Dendritic cell treated with granulocyte-macrophage colony-stimulating factor and Interleukin-4, amounts not matched to agents 40 ng/mL and 50 ng/mL, for 4 days (primary cell): Measurements from ENCODE around the gene ERVK3-1.

Experiments used
- H3K27ac Mint-ChIP-seq: one replicate; pipeline ENCODE4 v1.8.0; 2022; ENCODE audit warnings: mild to moderate bottlenecking, mixed read lengths
- H3K27me3 Mint-ChIP-seq: one replicate; pipeline ENCODE4 v1.8.0; 2022; ENCODE audit warnings: mild to moderate bottlenecking, mixed read lengths
- H3K36me3 Mint-ChIP-seq: one replicate; pipeline ENCODE4 v1.8.0; 2022; ENCODE audit warnings: low read depth, mixed read lengths
- H3K4me1 Mint-ChIP-seq: one replicate; pipeline ENCODE4 v1.8.0; 2022; ENCODE audit warnings: low read depth, mixed read lengths
- H3K4me3 Mint-ChIP-seq: one replicate; pipeline ENCODE4 v1.8.0; 2022; ENCODE audit warnings: mild to moderate bottlenecking, moderate library complexity, mixed read lengths
- H3K9me3 Mint-ChIP-seq: one replicate; pipeline ENCODE4 v1.8.0; 2022; ENCODE audit warnings: mixed read lengths
- intact Hi-C: fragments of 100-400 bp; cut with micrococcal nuclease; formaldehyde crosslinking; loops from one replicate; pipeline ENCODE4 v1.15.0; 2022

The ERVK3-1 gene

DNA sequence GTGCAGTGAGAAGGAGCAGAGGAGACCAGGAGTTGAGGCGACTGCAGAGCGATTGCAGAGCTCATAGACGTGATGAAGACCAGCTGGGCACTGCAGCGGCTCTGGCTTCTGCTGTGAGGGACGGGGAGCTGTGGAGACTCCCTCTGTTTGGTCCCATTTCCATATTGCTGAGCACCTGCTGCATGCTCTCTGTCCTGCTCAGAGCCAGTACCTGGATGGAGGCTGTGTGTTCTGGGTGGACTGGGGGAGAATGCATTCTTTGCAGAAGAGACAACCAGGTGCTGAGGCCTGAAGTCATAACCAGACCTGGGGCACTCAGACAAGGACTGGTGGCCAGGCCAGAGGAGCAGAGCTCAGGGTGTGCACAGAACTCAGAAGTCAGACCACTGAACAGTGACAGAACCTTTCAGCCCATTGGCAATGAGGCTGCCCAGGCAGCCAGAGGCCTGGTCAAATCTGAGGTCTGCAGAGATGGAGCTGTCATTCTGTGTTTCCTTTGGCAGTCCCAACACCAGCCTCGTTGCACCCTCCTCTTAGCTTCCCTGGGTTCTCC lies 49.4 kb downstream of the ERVK3-1 start:
- H3K27ac Mint-ChIP-seq, result no peak overlapping the region
- H3K9me3 Mint-ChIP-seq, result no peaks in the 10 kb centered on the region
- intact Hi-C loops, result no loop called here
- H3K4me3 Mint-ChIP-seq, result no peak overlapping the region
- peaks cover 58% of the 10 kb centered on the region for H3K27me3 Mint-ChIP-seq
- peaks cover 40% of the 10 kb centered on the region for H3K36me3 Mint-ChIP-seq
- peaks cover 23% of the 10 kb centered on the region for H3K4me1 Mint-ChIP-seq

DNA sequence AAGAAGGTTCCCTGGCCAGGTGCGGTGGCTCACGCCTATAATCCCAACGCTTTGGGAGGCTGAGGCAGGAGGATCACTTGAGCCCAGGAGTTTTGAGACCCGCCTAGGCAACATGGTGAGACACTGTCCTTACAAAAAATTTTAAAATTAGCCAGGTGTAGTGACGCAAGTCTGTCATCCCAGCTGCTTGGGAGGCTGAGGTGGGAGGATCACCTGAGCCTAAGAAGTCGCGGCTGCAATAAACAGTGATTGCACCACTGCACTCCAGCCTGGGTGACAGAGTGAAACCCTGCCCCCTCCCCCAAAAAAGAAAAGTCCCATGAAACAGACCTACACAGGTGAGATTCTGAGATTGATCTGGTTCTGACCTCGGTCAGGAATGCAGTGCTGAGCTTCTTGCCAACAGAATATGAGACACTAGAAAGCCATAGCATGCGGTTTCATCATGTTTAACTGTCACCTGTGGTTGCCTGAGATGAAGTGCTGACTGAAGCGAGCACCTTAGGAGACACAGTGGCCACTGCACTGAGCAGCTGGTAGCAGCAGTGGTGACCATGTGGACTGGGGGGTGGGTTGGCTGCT lies 50.1 kb downstream of the ERVK3-1 start:
- H3K9me3 Mint-ChIP-seq, result no peaks in the 10 kb centered on the region
- intact Hi-C loops, result no loop called here
- peaks cover 32% of the 10 kb centered on the region for H3K36me3 Mint-ChIP-seq
- peaks cover 20% of the 10 kb centered on the region for H3K4me1 Mint-ChIP-seq
- H3K4me3 Mint-ChIP-seq, result no peak overlapping the region
- H3K27me3 Mint-ChIP-seq, result peaks cover 53% of the 10 kb centered on the region
- H3K27ac Mint-ChIP-seq, result no peak overlapping the region

DNA sequence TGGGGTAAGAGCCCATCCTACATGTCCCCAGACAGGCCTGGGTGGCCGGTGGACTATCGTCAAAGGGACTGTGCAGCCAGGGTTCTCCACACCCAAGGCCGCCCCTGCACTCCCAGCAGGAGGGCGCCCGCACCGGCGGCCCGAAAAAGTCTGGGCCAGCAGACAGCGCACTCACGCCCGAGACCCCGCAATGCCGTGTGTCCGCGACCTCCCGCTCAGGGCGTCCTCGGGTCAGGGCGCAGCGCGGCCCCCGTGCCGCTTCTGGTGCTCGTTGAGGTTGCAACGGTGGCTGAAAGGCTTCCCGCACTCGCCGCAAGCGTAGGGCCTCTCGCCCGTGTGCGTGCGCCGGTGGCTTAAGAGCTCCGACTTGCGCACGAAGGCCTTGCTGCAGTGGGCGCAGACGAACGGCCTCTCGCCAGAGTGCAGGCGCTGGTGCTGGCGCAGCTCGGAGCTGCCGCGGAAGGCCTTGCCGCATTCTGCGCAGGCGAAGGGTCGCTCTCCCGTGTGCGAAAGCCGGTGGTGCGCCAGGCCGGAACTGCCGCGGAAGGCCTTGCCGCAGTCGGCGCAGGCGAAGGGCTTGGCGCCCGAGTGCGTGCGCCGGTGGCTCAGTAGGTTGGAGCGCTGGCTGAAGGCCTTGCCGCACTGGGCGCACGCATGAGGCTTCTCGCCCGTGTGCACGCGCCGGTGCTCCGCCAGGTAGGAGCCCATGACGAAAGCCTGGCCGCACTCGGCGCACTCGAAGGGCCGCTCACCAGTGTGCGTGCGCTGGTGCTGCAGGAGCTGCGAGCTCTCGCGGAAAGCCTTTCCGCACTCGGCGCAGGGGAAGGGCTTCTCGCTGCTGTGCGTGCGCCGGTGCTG lies 51.0 kb downstream of the ERVK3-1 start:
- Mint-ChIP-seq H3K36me3 (peaks cover 24% of the 10 kb centered on the region), H3K27me3 (peaks cover 48% of the 10 kb centered on the region), H3K27ac (no peak overlapping the region), H3K9me3 (no peaks in the 10 kb centered on the region), H3K4me3 (peak overlapping the region; percentile 37), H3K4me1 (peaks cover 20% of the 10 kb centered on the region)
- intact Hi-C loops, result no loop called here

- Mint-ChIP-seq H3K4me3 (peak overlapping the region; percentile 37), H3K27me3 (peaks cover 43% of the 10 kb centered on the region), H3K9me3 (no peaks in the 10 kb centered on the region), H3K27ac (no peak overlapping the region), H3K36me3 (peaks cover 19% of the 10 kb centered on the region), H3K4me1 (peaks cover 23% of the 10 kb centered on the region)
- intact Hi-C loops, result no loop called here
These were observed 51.7 kb downstream of the ERVK3-1 start for GRCh38 chr19:58356766-58357480.

- Mint-ChIP-seq H3K9me3 (no peaks in the 10 kb centered on the region), H3K4me1 (peaks cover 27% of the 10 kb centered on the region), H3K27me3 (peaks cover 43% of the 10 kb centered on the region), H3K27ac (no peak overlapping the region), H3K36me3 (peaks cover 18% of the 10 kb centered on the region), H3K4me3 (no peak overlapping the region)
- intact Hi-C loops, result no loop called here
These were observed 52.4 kb downstream of the ERVK3-1 start for GRCh38 chr19:58357481-58358145.

DNA sequence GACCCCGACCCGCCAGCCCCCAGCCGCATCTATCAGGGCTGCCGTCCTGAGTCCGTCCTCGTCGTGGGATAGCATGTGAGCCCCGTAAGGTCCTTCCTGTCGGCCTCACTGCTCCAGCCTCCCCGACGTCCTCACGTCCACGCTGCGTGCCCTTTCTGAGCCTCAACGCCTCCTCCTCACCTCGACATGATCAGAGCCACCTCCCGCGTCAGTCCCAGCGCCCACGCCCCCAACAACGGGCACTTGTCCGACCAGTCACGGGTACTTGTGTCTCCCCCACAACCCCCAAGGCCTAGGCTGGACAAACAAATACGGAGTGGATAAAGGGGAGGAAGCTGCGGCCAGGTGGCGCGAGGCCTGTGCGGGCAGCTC lies 56.7 kb downstream of the ERVK3-1 start:
- intact Hi-C loops, result loop anchor here (1.0 to 2.0 kb wide), 4 partner anchors 19 to 57 kb away; partner anchors contain the start of genes ERVK3-1 and ZNF837
- Mint-ChIP-seq H3K4me1 (peaks cover 29% of the 10 kb centered on the region), H3K9me3 (no peaks in the 10 kb centered on the region), H3K4me3 (peak overlapping the region; percentile 96), H3K27ac (peak overlapping the region; percentile 98), H3K27me3 (peaks cover 17% of the 10 kb centered on the region), H3K36me3 (peaks cover 9% of the 10 kb centered on the region)

- Mint-ChIP-seq H3K4me3 (peak within 1 kb of the TSS; percentile 96), H3K27ac (peak within 1 kb of the TSS; percentile 98), H3K4me1 (peaks cover 24% of the 10 kb centered on the region), H3K9me3 (no peaks in the 10 kb centered on the region), H3K27me3 (peaks cover 12% of the 10 kb centered on the region), H3K36me3 (peaks cover 9% of the 10 kb centered on the region)
- intact Hi-C loops, result loop anchor here (1.0 to 2.0 kb wide), 4 partner anchors 18 to 58 kb away; partner anchors contain the start of genes ERVK3-1 and ZNF837
These were observed 57.3 kb downstream of the ERVK3-1 start, which contains the start of gene ZNF497 for GRCh38 chr19:58362272-58362994. Gene ZNF497 (minus strand): TSS chr19:58362751. CDS start chr19:58357635, 5,116 bp downstream.

DNA sequence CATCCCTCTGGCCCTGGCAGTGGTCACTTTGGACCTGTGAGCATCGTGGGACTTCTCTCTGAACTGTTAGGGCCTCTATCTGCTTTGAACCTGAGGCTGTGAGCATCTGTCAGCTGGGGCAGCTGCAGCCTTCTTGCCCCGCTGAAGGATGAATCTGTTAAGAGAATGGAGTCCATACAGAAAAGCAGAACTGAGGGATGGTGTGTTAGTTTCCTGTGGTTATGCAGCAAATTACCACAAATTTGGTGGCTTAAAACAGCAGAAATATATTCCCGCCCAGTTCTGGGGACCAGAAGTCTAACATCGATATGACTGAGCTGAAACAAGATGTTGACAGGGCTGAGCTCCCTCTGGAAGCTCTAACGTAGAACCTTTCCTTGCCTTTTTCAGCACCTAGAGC lies 59.0 kb downstream of the ERVK3-1 start:
- no peaks in the 10 kb centered on the region for H3K9me3 Mint-ChIP-seq
- no peak overlapping the region for H3K4me3 Mint-ChIP-seq
- peaks cover 20% of the 10 kb centered on the region for H3K4me1 Mint-ChIP-seq
- no peaks in the 10 kb centered on the region for H3K27me3 Mint-ChIP-seq
- H3K36me3 Mint-ChIP-seq, result peaks cover 9% of the 10 kb centered on the region
- intact Hi-C loops, result no loop called here
- H3K27ac Mint-ChIP-seq, result peak overlapping the region; percentile 39
